Cardiac septum (tissue), 1 donor: ENCODE results near the gene ZC3H18. TPM values are rescaled to one million over a fixed set of nuclear protein-coding genes. Genes with fewer than 3 reads are reported as not detected.

ENCODE experiments used
- DNase-seq: peaks from one replicate; pipeline ENCODE4 v3.0.0-alpha.2; 2020; ENCODE audit warnings: low spot score
- intact Hi-C: fragments of 100-400 bp; cut with DNase I; formaldehyde crosslinking; loops from one replicate; pipeline ENCODE4 v1.14.0; 2022
- total RNA-seq: library from RNA; stranded (reverse); fragmentation: NEBNext Ultra II Directional; extraction: Animal tissue kit (Norgen Biotek cat#: 25700); gene quantifications from one replicate; pipeline ENCODE4 v1.2.1, GENCODE V29; 2021
- donor health status: DM: no; HTN: no; CAD: no.

ZC3H18 gene
- total RNA-seq, 1 donor from 2014 or later, result 20.6 TPM

DNA sequence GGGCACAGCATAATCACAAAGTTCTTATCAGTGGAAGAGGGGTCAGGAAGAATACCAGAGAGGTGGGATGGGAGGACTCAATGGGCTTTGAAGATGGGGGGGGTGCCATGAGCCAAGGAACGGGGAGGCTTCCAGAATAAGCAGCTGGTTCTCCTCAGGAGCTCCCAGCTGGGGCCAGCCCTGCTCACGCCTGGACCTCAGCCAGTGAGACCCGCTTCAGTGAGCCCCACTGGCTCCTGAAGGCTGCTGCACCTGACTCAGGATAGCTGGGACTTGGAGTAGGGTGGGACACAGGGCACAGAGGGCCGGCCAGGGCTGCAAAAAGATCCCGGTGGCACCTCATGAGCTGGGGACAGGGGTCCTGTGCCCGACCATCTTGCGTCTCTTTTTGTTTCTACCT is 24.4 kb upstream of the ZC3H18 start:
- DNase-seq, result no peak
- intact Hi-C loops, result no loop called here

- intact Hi-C loops, result no loop called here
- no peak for DNase-seq
These were observed 21.9 kb upstream of the ZC3H18 start for GRCh38 chr16:88548131-88548874.

GRCh38 chr16:88548985-88549384 is 21.2 kb upstream of the ZC3H18 start:
- no peak for DNase-seq
- intact Hi-C loops, result no loop called here

- intact Hi-C loops, result no loop called here
- no peak for DNase-seq
These were observed 20.4 kb upstream of the ZC3H18 start for GRCh38 chr16:88549671-88550245.

- intact Hi-C loops, result no loop called here
- no peak for DNase-seq
These were observed 19.9 kb upstream of the ZC3H18 start for GRCh38 chr16:88550246-88550661.

DNA sequence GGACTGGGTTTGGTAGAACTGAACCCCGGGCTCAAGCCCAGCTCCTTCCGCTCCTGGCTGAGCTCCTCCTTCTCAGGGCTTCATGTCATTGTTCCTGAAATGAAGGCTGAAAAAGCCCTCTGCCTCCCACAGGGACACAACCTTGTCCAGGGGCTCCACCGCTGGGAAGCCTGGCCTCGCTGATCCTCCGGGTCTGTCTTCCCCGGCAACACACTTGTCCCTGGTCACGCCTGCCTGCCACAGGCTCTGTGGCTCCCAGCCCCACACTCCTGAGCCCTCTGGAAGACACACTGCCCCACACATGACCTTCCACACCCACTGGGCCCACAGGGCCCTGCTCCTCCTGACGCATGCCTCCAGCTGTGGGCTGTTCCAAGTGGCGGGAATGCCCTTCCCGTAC is 18.0 kb upstream of the ZC3H18 start:
- intact Hi-C loops, result no loop called here
- DNase-seq, result no peak

GRCh38 chr16:88552815-88553214 is 17.4 kb upstream of the ZC3H18 start:
- intact Hi-C loops, result no loop called here
- no peak for DNase-seq

- intact Hi-C loops, result no loop called here
- no peak for DNase-seq
These were observed 16.5 kb upstream of the ZC3H18 start for GRCh38 chr16:88553739-88554138.

DNA sequence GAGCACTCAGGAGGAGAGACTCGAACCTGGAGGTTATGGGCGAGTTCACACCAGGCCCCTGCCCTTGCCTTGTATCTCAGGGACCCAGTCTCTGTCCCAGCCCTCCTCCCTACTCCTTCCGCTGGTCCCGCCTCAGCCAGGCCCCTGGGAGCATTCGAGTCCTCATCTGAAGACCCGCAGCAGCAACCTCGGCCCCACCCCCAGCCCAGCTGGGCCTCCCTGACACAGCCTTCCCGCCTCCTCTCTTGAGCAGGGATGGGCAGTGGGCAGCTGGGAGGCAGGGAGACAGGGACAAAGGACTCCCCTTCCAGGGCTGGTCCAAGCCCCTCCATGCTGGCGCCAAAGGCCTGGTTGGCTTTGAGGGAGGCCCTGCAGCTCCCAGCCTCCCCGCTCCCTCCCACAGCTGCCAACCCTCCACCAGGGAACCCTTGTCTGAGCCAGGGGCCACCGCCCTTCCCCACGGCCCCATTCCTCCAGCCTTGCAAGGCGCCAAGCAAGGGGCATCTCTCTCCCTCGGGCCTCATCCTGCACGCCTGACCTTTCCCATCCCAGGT is 15.4 kb upstream of the ZC3H18 start:
- no peak for DNase-seq
- intact Hi-C loops, result no loop called here

- no peak for DNase-seq
- intact Hi-C loops, result no loop called here
These were observed 13.8 kb upstream of the ZC3H18 start for GRCh38 chr16:88556294-88556988.

DNA sequence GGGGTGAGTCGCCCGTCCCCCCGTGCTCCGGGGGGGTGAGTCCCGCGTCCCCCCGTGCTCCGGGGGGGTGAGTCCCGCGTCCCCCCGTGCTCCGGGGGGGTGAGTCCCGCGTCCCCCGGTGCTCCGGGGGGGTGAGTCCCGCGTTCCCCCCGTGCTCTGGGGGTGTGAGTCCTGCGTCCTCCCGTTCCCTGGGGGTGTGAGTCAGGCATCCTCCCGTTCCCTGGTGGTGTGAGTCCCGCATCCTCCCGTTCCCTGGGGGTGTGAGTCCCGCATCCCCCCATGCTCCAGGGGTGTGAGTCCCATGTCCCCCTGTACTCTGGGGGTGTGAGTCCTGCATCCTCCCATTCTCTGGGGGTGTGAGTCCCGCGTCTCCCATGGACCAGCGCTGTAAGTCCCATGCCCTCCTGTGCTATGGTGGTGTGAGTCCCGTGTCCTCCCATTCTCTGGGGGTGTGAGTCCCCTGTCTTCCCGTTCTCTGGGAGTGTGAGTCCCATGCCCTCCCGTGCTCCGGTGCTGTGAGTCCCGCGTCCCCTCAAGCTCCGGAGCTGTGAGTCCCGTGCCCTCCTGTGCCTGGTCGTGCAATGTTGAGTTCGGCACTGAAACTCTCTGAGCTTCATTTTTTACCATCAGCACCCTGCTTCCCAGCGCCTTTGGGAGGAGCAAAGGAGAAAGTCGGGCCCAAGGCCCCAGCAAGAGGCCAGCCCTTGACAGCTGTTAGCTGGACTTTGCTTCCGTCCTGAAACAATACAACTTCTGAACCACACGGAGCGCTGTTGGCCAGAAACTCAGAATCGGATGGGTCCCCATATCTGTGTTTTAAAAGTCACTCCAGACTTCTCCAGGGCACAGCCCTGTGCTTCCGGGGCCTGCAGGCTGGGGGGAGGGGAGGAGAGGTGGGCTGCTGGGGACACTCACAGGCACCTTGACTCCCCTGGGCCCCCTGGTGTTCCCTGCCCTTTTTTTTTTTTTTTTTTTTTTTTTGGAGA is 11.5 kb upstream of the ZC3H18 start:
- intact Hi-C loops, result no loop called here
- DNase-seq, result no peak

GRCh38 chr16:88560714-88561484 is 9.3 kb upstream of the ZC3H18 start:
- DNase-seq, result no peak
- intact Hi-C loops, result loop anchor here (10.0 kb wide), 1 partner anchor 796 kb away; the partner anchor contains the start of gene KLHDC4

- DNase-seq, result no peak
- intact Hi-C loops, result loop anchor here (2.0 to 10.0 kb wide), 2 partner anchors 119 to 797 kb away; partner anchors contain the start of gene KLHDC4
These were observed 8.5 kb upstream of the ZC3H18 start for GRCh38 chr16:88561485-88562359.

- no peak for DNase-seq
- intact Hi-C loops, result loop anchor here (10.0 kb wide), 1 partner anchor 801 kb away; the partner anchor contains the start of gene KLHDC4
These were observed 4.0 kb upstream of the ZC3H18 start for GRCh38 chr16:88566158-88566557.

- no peak for DNase-seq
- intact Hi-C loops, result loop anchor here (10.0 kb wide), 1 partner anchor 804 kb away; the partner anchor contains the start of gene KLHDC4
These were observed 1.2 kb upstream of the ZC3H18 start for GRCh38 chr16:88568710-88569613.

- intact Hi-C loops, result loop anchor here (10.0 kb wide), 1 partner anchor 805 kb away; the partner anchor contains the start of gene KLHDC4
- no peak for DNase-seq
These were observed 604 bp upstream of the ZC3H18 start for GRCh38 chr16:88569614-88569984.
